Measurements from ENCODE around the gene OR2B6. TPM values are rescaled to one million over a fixed set of nuclear protein-coding genes. Genes with fewer than 3 reads are reported as not detected.

OR2B6 gene
- total RNA-seq, 1 donor from 2014 or later = not detected

DNA sequence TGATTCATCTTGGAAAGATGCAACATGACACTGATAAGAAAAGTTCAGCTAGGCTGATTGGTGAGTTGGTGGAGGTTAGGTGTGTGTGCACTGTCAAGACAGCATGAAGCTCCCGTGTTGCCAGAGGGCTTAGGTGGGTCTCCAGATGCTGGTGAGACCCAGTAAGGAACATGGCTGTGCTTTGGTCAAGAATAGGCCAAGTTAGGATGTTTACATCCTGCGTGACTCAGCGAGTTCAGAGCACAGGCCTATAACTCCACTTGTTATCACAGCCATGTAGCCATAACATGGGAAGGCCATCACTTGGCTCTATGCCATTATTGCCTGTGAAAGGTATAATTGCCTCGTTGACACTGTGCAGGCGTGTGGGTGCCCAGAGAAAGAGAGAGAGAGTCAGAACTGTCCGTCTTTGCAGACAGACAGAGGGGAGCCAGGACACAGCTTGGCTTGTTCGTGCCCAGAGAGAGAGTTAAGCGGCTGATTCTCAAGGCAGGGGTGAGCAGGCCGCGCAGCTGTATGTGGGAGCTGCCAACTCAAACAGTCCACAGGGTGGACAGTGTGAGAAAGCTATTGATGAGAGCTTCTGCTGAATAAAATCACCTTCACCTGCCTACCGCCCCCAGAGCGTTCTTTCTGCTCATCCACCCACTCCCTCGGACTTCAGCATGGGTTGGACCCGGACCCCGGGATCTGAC lies 43.5 kb downstream of the OR2B6 start:
- DNase-seq = no peak

DNA sequence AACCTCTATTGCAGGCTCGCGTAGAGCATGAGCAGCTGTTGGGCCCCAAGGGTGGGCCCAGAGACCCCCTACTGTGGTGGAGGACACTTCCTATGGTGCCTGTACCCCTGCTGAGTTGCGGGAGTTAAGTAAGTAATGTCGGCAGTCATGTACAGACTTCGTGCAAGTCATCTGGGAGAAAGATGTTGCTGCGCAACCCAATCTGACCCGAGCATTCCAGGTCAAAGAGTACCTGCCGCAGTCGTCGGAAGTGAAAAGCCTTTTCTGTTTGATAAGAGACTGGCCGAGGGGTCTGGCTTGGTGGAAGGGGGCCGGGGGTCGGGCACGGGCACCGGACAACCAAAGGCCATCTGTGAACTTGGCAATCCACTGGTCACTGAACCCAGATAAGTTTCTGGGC lies 44.3 kb downstream of the OR2B6 start:
- DNase-seq = no peak

DNA sequence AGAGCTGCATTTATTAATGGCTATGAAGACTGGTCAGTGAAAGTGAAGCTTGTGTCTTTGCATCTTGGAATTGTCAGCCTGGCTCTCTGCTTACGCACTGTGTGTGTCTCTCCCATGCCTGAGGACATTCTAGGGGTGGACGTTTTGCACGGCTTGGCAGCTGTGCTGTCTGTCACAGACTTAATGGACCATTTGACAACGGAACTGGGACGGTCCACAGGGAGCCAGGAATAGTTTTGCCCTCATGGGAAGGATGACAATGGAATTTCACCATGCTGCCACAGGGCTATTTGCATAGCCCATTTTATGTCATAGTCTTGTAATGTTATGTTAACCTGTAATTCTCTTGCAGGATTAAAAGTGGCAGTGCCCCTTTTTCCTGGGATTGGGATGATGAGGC lies 44.7 kb downstream of the OR2B6 start:
- DNase-seq = no peak

DNA sequence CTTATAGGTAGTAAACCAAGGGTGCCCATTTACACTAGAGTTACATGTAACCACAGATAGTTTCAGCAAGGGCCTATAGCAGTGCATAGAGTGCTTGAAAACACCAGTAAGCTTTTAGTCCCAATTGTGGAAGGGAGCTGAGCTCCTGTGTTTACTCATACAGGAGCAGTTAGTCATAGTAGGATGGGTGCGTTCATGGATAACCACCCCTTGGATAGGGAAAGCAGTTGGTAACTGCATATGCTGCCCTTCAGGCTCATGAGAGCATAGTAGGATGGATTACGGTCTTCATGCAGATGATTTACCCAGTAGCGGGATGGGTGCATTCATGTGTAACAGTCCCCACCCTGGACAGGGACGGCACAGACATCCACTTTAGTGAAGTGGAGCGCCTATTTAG lies 45.1 kb downstream of the OR2B6 start:
- DNase-seq = no peak

DNA sequence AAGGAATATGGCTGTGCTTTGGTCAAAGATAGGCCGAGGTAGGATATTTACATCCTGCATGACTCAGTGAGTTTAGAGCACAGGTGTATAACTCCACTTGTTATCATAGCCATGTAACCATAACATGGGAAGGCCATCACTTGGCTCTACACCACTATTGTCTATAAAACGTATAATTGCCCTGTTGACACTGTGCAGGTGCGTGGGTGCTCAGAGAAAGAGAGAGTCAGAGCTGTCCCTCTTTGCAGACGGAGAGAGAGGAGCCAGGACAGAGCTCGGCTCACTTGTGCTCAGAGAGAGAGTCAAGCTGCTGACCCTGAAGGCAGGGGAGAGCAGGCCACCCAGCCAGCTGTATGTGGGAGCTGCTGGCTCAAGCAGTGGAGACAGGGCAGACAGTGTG lies 46.0 kb downstream of the OR2B6 start:
- no peak for DNase-seq

DNA sequence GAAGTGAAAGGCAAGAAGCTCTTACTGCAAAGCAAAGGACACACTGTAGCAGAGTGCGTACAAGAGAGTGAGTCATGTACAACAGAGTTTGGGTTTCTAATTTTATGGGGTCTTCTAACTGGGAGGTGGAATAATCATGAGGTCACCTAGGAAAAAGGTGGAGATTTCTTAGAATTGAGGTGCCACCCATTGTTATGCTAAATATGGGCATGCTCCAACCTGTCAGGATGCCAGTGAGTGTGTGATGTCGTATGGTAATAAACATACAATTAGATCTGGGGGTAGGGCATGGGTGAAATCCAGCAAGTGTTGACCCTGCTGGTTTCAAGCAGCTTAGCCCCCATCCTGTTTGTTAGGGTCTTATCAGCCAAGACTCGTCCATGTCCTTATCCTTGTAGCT lies 46.6 kb downstream of the OR2B6 start:
- DNase-seq = no peak

GRCh38 chr6:28004350-28005151 lies 47.5 kb downstream of the OR2B6 start:
- no peak for DNase-seq

GRCh38 chr6:28005152-28005890 lies 48.3 kb downstream of the OR2B6 start:
- DNase-seq = peak; percentile 1

- no peak for DNase-seq
These were observed 48.9 kb downstream of the OR2B6 start for GRCh38 chr6:28005975-28006374.

Other genes with a start within 250 kb of the OR2B6 start
- gene OR2B2, start 44.8 kb upstream of the OR2B6 start, total RNA-seq = not detected
- gene ZNF165, start 123.3 kb downstream of the OR2B6 start, total RNA-seq = 1.3 TPM
- gene ZSCAN16, start 167.4 kb downstream of the OR2B6 start, total RNA-seq = 2.8 TPM
- 18.1 TPM for gene ZKSCAN8, start 184.6 kb downstream of the OR2B6 start, total RNA-seq

Measured in skin of body (tissue), 2 donors.